ENCODE results near the gene TIAM2. TPM values are rescaled to one million over a fixed set of nuclear protein-coding genes. Genes with fewer than 3 reads are reported as not detected.

TIAM2 gene
- total and polyA plus RNA-seq, 2 experiments from 2014 or later, result 5.5 to 16.9 TPM

DNA sequence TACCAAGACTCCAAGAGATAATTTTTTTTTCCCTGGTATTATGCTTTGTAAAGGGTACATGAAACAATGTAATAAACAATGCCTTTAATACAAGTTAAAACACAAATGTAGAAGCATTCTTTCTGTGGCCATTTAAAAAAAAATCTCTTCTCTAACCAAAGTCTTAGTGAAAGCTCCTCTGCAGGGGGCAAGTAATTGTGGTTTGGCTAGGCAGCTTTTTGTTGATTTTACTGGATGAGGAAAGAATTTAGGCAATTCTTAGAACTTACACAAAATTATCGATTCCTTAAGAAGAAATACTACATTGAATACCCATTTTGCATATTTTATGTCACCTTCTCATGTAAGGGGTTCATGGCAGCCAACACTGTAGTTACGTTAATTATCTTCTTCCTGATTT is 306.8 kb downstream of the TIAM2 start:
- peaks cover 3% of the 10 kb centered on the region for H3K79me2 ChIP-seq

DNA sequence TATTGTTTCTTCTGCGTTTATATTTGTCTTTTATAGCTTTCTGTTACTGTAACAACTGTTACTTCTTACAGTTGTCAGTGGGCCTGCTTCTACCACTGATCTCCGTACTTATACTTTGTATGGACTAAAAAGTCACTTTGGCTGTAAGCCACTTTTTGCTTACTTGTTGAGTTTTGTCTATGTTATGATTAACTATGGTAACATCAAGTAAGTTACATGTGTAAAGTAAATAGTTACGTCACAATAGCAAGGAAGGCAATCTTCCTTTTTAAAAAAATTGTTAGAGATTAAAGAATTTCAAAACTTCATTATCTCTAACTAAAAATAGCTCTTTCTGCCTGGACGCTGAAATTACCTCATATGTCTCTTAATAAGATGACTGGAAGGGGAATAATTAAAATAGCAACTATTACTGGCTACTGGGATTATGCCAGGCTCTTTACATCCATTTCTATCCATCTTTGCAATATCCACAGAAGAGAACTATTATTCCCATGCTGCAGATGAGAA is 308.3 kb downstream of the TIAM2 start:
- Histone ChIP-seq H4K20me1 (ENCODE audit: insufficient read depth, poor library complexity, severe bottlenecking) (no peaks in the 10 kb centered on the region), H3K27ac (no peak overlapping the region), H3K4me1 (ENCODE audit: insufficient read depth) (no peaks in the 10 kb centered on the region), H3K9me2 (replicated peaks; ENCODE audit: insufficient read depth) (no peaks in the 10 kb centered on the region), H3K36me3 (replicated peaks; ENCODE audit: insufficient read depth, low read depth) (no peaks in the 10 kb centered on the region), H3K9me3 (ENCODE audit: low read depth) (no peaks in the 10 kb centered on the region), H3K79me2 (peaks cover 3% of the 10 kb centered on the region), H3K4me3 (no peak overlapping the region), H2AFZ (no peak overlapping the region), H3K4me2 (no peak overlapping the region), H3K27me3 (no peaks in the 10 kb centered on the region)
- DNase-seq (ENCODE audit: low spot score), result no peak
- no peak for TF ChIP-seq EZH2phosphoT487 (IDR thresholded peaks at IDR 0.05; ENCODE audit: low read depth, severe bottlenecking, unreplicated experiment)
- no peak for TF ChIP-seq EZH2 (IDR thresholded peaks at IDR 0.05; ENCODE audit: borderline replicate concordance)
- TF ChIP-seq, protein P1, sequence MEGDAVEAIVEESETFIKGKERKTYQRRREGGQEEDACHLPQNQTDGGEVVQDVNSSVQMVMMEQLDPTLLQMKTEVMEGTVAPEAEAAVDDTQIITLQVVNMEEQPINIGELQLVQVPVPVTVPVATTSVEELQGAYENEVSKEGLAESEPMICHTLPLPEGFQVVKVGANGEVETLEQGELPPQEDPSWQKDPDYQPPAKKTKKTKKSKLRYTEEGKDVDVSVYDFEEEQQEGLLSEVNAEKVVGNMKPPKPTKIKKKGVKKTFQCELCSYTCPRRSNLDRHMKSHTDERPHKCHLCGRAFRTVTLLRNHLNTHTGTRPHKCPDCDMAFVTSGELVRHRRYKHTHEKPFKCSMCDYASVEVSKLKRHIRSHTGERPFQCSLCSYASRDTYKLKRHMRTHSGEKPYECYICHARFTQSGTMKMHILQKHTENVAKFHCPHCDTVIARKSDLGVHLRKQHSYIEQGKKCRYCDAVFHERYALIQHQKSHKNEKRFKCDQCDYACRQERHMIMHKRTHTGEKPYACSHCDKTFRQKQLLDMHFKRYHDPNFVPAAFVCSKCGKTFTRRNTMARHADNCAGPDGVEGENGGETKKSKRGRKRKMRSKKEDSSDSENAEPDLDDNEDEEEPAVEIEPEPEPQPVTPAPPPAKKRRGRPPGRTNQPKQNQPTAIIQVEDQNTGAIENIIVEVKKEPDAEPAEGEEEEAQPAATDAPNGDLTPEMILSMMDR (IDR thresholded peaks at IDR 0.05; ENCODE audit: poor library complexity), result no peak
- 67% methylated on average over 4 of the region's 4 CpGs for WGBS (ENCODE audit: low lambda C conversion rate, missing lambda C conversion rate)

More for the DNA sequence above, 306.8 kb downstream of the TIAM2 start:
- Histone ChIP-seq H3K4me1 (ENCODE audit: insufficient read depth) (no peaks in the 10 kb centered on the region), H3K9me2 (replicated peaks; ENCODE audit: insufficient read depth) (no peaks in the 10 kb centered on the region), H3K27me3 (no peaks in the 10 kb centered on the region), H3K4me3 (no peak overlapping the region), H3K36me3 (replicated peaks; ENCODE audit: insufficient read depth, low read depth) (no peaks in the 10 kb centered on the region), H4K20me1 (ENCODE audit: insufficient read depth, poor library complexity, severe bottlenecking) (no peaks in the 10 kb centered on the region), H2AFZ (no peak overlapping the region), H3K27ac (no peak overlapping the region), H3K4me2 (no peak overlapping the region), H3K9me3 (ENCODE audit: low read depth) (no peaks in the 10 kb centered on the region)
- DNase-seq (ENCODE audit: low spot score), result no peak
- TF ChIP-seq, protein P1 (IDR thresholded peaks at IDR 0.05; ENCODE audit: poor library complexity), result no peak
- no peak for TF ChIP-seq EZH2phosphoT487 (IDR thresholded peaks at IDR 0.05; ENCODE audit: low read depth, severe bottlenecking, unreplicated experiment)
- TF ChIP-seq EZH2 (IDR thresholded peaks at IDR 0.05; ENCODE audit: borderline replicate concordance), result no peak
- 92% methylated on average over 2 of the region's 2 CpGs for WGBS (ENCODE audit: low lambda C conversion rate, missing lambda C conversion rate)

DNA sequence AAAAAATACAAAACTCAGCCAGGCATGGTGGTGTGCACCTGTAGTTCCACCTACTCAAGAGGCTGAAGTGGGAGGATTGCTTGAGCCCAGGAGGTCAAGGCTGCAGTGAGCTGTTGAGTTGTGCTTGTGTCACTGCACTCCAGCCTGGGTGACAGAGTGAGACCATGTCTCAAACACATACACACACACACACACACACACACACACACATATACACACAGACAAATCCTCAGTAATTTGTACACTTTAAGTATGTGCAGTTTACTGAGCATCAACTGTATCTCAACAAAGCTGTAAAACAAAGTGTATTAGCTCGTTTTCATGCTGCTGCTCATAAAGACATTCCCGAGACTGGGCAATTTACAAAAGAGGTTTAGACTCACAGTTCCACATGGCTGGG is 311.8 kb downstream of the TIAM2 start:
- no peaks in the 10 kb centered on the region for H4K20me1 ChIP-seq (ENCODE audit: insufficient read depth, poor library complexity, severe bottlenecking)
- no peak overlapping the region for H2AFZ ChIP-seq
- no peaks in the 10 kb centered on the region for H3K27me3 ChIP-seq
- H3K79me2 ChIP-seq, result peaks cover 6% of the 10 kb centered on the region
- 93% methylated on average over 2 of the region's 2 CpGs for WGBS (ENCODE audit: low lambda C conversion rate, missing lambda C conversion rate)
- H3K36me3 ChIP-seq (replicated peaks; ENCODE audit: insufficient read depth, low read depth), result no peaks in the 10 kb centered on the region
- no peak overlapping the region for H3K27ac ChIP-seq
- no peaks in the 10 kb centered on the region for H3K9me3 ChIP-seq (ENCODE audit: low read depth)
- H3K4me2 ChIP-seq, result no peak overlapping the region
- no peaks in the 10 kb centered on the region for H3K4me1 ChIP-seq (ENCODE audit: insufficient read depth)
- H3K9me2 ChIP-seq (replicated peaks; ENCODE audit: insufficient read depth), result no peaks in the 10 kb centered on the region
- TF ChIP-seq, protein P1 (IDR thresholded peaks at IDR 0.05; ENCODE audit: poor library complexity), result no peak
- TF ChIP-seq EZH2phosphoT487 (IDR thresholded peaks at IDR 0.05; ENCODE audit: low read depth, severe bottlenecking, unreplicated experiment) (no peak), EZH2 (IDR thresholded peaks at IDR 0.05; ENCODE audit: borderline replicate concordance) (no peak)
- no peak overlapping the region for H3K4me3 ChIP-seq
- no peak for DNase-seq (ENCODE audit: low spot score)

All from hepatocyte (in vitro differentiated cells).